H7 (cell line): ENCODE results near the gene SCG2. TPM values are rescaled to one million over a fixed set of nuclear protein-coding genes. Genes with fewer than 3 reads are reported as not detected.
A peak's percentile ranks its signal among the peaks of the same experiment; 100 is the strongest.

Experiments used
- DNase-seq: peaks from one replicate; pipeline ENCODE4 v3.0.0; 2012
- H3K27me3 ChIP-seq: 2 replicates; pipeline ENCODE4 v1.6.0; 2011; ENCODE audit warnings: mild to moderate bottlenecking, low read length; ENCODE audit not compliant: control insufficient read depth, insufficient read depth
- H3K36me3 ChIP-seq: replicated peaks from 2 replicates; pipeline ENCODE4 v1.5.1; 2011; ENCODE audit warnings: low read length; ENCODE audit not compliant: control insufficient read depth, insufficient read depth
- H3K4me3 ChIP-seq: 2 replicates; pipeline ENCODE4 v1.5.1; 2011; ENCODE audit warnings: low read depth, mild to moderate bottlenecking, control low read depth, low read length, moderate library complexity; ENCODE audit not compliant: insufficient read depth
- total RNA-seq: library from RNA; depleted of rRNA; stranded (reverse); fragments of >200 nt; shearing (Covaris generic); gene quantifications from 2 replicates; pipeline ENCODE4 v1.2.3, GENCODE V29; 2014; rRNA removed

Gene SCG2
- total RNA-seq, 1 experiment from 2014 or later, result 3.4 TPM

DNA sequence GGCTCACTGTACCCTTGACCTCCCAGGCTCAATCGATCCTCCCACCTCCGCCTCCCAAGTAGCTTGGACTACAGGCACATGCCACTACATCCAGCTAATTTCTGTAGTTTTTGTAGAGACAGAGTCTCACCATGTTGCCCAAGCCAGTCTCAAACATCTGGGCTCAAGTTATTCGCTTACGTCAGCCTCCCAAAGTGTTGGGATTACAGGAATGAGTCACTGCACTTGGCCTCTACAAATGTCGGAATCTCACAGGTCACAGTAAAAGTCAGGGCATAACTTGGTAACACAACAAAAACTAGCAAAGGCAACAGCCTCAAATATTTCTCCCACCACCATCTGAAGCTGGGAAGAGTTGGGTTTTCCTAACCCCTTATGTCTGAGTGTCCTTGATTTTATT is 25.3 kb downstream of the SCG2 start:
- no peak overlapping the region for H3K4me3 ChIP-seq
- no peaks in the 10 kb centered on the region for H3K27me3 ChIP-seq
- no peak for DNase-seq
- no peaks in the 10 kb centered on the region for H3K36me3 ChIP-seq

DNA sequence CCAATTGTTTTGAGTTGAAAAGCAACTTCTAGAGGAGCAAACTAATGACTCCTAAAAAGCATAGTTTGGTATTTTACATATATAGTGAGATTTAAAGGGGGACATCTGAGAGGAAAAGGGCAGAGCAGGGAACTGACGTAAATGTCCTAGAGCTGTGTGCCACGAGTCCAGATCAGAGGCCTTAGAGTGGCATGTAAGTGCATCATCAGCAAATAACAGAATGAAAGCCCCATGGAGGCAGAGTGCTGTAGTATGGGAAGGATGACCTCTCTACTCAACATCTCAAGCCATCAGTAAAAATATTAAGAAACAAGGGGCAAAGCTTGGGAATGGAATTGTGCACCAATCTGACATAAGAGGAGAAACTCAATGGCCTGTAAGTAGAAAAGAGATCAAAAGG is 31.4 kb downstream of the SCG2 start:
- Histone ChIP-seq H3K27me3 (no peaks in the 10 kb centered on the region), H3K36me3 (no peaks in the 10 kb centered on the region), H3K4me3 (no peak overlapping the region)
- no peak for DNase-seq

DNA sequence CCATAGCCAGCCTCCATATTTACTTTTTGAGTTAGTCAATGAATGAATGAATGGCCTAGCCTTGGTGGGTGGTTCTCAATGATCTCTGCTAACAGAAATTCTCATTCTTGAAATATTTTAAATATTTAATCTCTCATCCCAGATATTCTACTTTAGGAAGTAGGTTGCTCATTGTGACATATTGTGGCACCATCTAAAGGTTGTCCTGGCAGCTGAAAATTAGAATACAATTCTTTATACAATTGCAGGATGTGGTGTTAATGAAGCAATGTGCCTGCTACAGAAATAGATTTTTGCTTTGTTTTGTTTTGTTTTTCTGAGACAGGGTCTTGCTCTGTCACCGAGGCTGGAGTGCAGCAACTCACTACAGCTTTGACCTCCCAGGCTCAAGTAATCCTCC is 35.8 kb downstream of the SCG2 start:
- Histone ChIP-seq H3K4me3 (no peak overlapping the region), H3K36me3 (no peaks in the 10 kb centered on the region), H3K27me3 (no peaks in the 10 kb centered on the region)
- no peak for DNase-seq

DNA sequence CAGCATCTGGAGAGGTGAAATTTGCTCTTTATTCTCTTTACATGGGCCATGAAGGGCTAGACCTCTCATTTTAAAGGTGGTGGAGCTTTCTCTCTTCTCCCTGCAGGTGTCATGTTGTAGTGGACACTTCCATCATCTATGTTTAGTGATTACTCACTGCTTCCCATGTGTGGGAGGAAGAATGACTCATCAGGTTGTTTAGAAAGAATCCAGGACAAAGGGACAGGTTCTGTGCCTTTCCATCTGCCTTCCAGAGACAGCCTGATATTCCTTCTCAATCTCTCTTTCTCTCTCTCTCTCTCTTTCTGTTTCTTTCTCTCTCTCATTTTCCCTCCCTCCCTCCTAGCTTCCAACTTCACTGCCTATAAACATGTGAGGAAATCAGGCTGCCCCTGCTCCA is 38.7 kb downstream of the SCG2 start:
- Histone ChIP-seq H3K36me3 (no peaks in the 10 kb centered on the region), H3K4me3 (no peak overlapping the region), H3K27me3 (no peaks in the 10 kb centered on the region)
- peak; percentile 13 for DNase-seq

DNA sequence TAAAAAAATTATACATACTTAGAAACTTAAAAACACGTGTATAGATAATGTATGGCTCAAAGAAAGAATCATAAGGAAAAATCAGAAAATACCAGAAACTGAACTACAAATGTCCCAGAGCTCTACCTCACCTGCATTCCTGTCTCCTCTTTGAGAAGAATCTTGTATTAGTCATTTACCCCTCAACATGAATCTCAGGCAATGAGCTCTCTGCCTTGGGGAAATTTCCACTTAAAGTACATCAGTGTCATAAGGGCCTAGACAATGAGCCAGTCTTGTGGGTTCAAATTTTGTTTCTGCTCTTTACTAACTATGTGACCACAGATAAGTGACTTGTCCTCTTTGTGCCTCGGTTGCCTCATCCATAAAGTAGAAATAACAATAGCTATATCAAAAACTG is 40.1 kb downstream of the SCG2 start:
- H3K36me3 ChIP-seq, result no peaks in the 10 kb centered on the region
- no peak overlapping the region for H3K4me3 ChIP-seq
- DNase-seq, result no peak
- H3K27me3 ChIP-seq, result no peaks in the 10 kb centered on the region

DNA sequence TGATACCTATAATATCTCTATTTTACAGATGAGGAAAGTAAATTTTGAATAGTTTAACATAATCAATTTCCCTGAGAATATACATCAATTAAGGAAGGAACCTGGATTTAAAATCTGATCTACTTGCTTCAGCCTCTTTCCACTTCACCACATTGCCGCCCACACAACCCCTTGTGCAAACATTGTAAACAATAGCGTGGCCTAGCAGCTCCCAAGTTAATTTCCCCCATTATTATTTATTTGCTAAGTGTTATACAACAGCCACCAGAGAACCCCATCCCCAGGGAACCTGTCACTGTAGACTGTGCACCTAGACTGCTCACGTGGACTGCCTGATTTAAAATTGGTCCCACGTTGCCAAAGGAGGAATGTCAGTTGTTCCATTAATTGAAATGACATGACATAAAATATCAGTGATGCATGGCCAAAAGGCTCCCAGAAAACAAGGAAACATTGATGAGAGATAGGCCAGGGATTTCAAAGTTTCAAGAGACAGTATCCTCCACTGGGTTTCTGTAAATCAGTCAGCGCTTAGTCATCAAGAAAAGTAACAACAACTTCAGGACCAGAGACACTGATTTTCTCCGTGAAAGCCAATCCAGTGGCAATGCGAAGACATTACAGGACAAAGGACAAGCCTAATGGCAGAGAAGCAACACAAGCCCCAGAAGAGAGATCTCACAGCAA is 41.3 kb downstream of the SCG2 start:
- peak; percentile 8 for DNase-seq
- no peaks in the 10 kb centered on the region for H3K36me3 ChIP-seq

DNA sequence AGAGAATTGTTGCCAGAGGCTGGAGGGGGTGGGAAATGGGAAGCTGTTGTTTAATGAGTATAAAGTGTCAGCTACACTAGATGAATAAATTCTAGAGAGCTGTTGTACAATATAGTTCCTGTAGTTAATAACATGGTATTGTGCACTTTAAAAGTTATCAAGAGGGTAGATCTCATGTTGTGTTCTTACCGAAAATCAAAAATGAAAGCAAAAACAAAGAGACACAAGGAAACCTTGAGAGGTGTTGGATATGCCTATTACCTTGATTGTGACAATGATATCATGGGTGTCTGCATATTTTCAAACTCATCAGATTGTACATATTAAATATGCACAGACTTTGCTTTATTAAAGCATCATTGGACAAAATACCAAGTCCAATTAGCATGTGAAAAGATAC is 43.2 kb downstream of the SCG2 start:
- Histone ChIP-seq H3K4me3 (no peak overlapping the region), H3K27me3 (no peaks in the 10 kb centered on the region)
- no peak for DNase-seq

More for the DNA sequence above, 41.3 kb downstream of the SCG2 start:
- H3K27me3 ChIP-seq, result no peaks in the 10 kb centered on the region
- no peak overlapping the region for H3K4me3 ChIP-seq

DNA sequence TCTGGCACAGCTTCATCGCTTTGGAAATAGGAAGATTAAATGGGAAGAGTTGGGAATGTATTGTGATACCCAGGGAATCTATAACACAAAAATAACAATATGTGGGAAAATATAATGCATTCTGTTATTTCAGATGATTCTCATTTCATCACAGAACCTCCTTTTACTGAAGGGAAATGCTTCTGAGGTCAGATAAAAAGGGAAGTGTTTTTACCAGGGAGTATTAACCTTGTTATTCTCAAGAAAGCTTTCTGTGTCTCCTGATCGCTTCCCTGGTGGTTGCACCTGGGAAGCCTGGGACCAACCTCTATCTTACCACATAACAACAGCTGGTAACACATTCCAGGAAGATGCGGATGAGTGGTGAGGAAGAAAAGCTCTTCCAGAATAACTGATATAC is 47.2 kb downstream of the SCG2 start:
- Histone ChIP-seq H3K4me3 (no peak overlapping the region), H3K27me3 (no peaks in the 10 kb centered on the region), H3K36me3 (no peaks in the 10 kb centered on the region)
- peak; percentile 13 for DNase-seq

More for the DNA sequence above, 43.2 kb downstream of the SCG2 start:
- no peaks in the 10 kb centered on the region for H3K36me3 ChIP-seq

DNA sequence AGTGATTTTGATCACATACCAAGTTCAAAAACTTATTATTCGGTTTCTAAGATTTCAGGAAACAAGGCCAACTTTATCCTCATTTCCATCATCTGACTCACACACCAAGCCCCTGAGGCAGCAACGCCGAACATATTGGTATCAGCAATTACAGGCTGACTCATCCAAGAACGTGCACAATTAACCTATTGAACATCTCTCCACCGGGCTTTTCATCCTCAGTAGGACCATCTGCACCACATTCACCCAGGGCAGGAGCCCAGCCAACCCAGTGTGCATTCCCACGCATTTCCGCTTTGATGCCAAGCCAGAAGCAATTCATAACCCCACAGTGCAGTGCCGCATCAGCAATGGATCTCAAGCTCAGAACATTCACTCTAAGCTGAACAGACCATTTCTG is 52.9 kb downstream of the SCG2 start:
- no peak for DNase-seq
- H3K4me3 ChIP-seq, result no peak overlapping the region
- H3K36me3 ChIP-seq, result no peaks in the 10 kb centered on the region
- no peaks in the 10 kb centered on the region for H3K27me3 ChIP-seq

DNA sequence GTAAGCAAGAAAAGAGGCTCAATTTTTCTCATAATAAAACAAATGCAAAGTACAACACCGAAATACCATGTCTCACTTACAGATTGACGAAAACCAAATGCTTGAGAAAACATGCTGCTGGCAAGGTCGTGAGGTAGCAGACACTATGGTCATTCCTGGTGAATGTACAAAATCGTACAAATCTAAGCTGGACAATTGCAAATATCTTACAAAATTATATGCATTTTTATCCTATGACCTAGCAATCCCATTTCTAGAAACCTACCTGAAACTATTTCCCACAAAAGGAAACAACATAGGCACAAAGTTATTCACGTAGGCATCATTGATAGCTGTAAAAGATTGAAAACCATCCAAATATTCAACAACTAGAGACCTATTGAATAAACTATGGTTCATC is 54.0 kb downstream of the SCG2 start:
- Histone ChIP-seq H3K4me3 (no peak overlapping the region), H3K36me3 (no peaks in the 10 kb centered on the region), H3K27me3 (no peaks in the 10 kb centered on the region)
- DNase-seq, result no peak

Other genes with a start within 250 kb of the SCG2 start
- gene AP1S3, start 235.2 kb upstream of the SCG2 start, total RNA-seq, result 3.3 and 4.6 TPM in 2 replicates